Keratinocyte (primary cell): ENCODE data around the gene TLCD2. TPM values are rescaled to one million over a fixed set of nuclear protein-coding genes. Genes with fewer than 3 reads are reported as not detected.

Source experiments
- DNase-seq: peaks from one replicate; pipeline ENCODE4 v3.0.0-alpha.2; 2011; ENCODE audit warnings: low read depth, missing footprints, low spot score
- FAIRE-seq: peaks from 2 replicates; lab custom pipeline; 2011; peaks lifted over from hg19 to GRCh38; lab: Jason Lieb, UNC
- H2AFZ ChIP-seq: 2 replicates; pipeline ENCODE4 v1.6.0; 2012; ENCODE audit warnings: low read length, control low read depth, inconsistent platforms; ENCODE audit not compliant: control insufficient read depth
- H3K27ac ChIP-seq: 2 replicates; pipeline ENCODE4 v1.5.1; 2011; ENCODE audit warnings: low read length; ENCODE audit not compliant: control insufficient read depth, insufficient read depth
- H3K27me3 ChIP-seq: 3 replicates; pipeline ENCODE4 v1.6.0; 2011; ENCODE audit warnings: low read length; ENCODE audit not compliant: control insufficient read depth, insufficient read depth; ENCODE audit errors: extremely low read depth
- H3K36me3 ChIP-seq, 2 experiments: 2 replicates in 1 of 2; 3 replicates in 1 of 2; pipeline ENCODE4 v1.5.1; 2011; ENCODE audit warnings: low read length in 2 of 2, mild to moderate bottlenecking in 1 of 2; ENCODE audit not compliant: control insufficient read depth in 2 of 2, insufficient read depth in 2 of 2; ENCODE audit errors: extremely low read depth in 1 of 2
- H3K4me1 ChIP-seq: 3 replicates; pipeline ENCODE4 v1.5.1; 2011; ENCODE audit warnings: low read length; ENCODE audit not compliant: control insufficient read depth, insufficient read depth; ENCODE audit errors: extremely low read depth
- H3K4me2 ChIP-seq: 3 replicates; pipeline ENCODE4 v1.6.0; 2011; ENCODE audit warnings: low read depth, low read length; ENCODE audit not compliant: control insufficient read depth, insufficient read depth; ENCODE audit errors: extremely low read depth
- H3K4me3 ChIP-seq, 3 experiments: fragments of 200-600 bp in 1 of 3; sonication (generic) in 1 of 3; 2 replicates in 2 of 3; 3 replicates in 1 of 3; pipeline ENCODE4 v1.5.1; 2011 to 2016; ENCODE audit warnings: low read length in 3 of 3, mild to moderate bottlenecking in 3 of 3, control low read depth in 2 of 3, inconsistent platforms in 1 of 3, low read depth in 1 of 3, mixed read lengths in 1 of 3, mixed run types in 1 of 3, moderate library complexity in 1 of 3; ENCODE audit not compliant: control insufficient read depth in 2 of 3, insufficient read depth in 2 of 3; ENCODE audit errors: extremely low read depth in 1 of 3
- H3K79me2 ChIP-seq: 2 replicates; pipeline ENCODE4 v1.6.0; 2012; ENCODE audit warnings: low read length; ENCODE audit not compliant: control insufficient read depth, insufficient read depth
- H3K9ac ChIP-seq: 3 replicates; pipeline ENCODE4 v1.6.0; 2011; ENCODE audit warnings: low read length; ENCODE audit not compliant: control insufficient read depth, insufficient read depth; ENCODE audit errors: extremely low read depth
- H3K9me1 ChIP-seq: 3 replicates; pipeline ENCODE4 v1.6.0; 2011; ENCODE audit warnings: low read length; ENCODE audit not compliant: control insufficient read depth, insufficient read depth; ENCODE audit errors: extremely low read depth
- H3K9me3 ChIP-seq: 2 replicates; pipeline ENCODE4 v1.5.1; 2012; ENCODE audit warnings: low read depth, low read length; ENCODE audit not compliant: control insufficient read depth
- H4K20me1 ChIP-seq: 3 replicates; pipeline ENCODE4 v1.6.0; 2011; ENCODE audit warnings: low read length; ENCODE audit not compliant: control insufficient read depth, insufficient read depth; ENCODE audit errors: extremely low read depth
- CTCF ChIP-seq, 3 experiments: IDR thresholded peaks in 1 of 3; conservative IDR thresholded peaks in 1 of 3; optimal IDR thresholded peaks in 1 of 3; 2 replicates in 2 of 3; 3 replicates in 1 of 3; pipeline versions ENCODE3 to v1.5.1; 2011; ENCODE audit warnings: low read length in 3 of 3, mild to moderate bottlenecking in 3 of 3, moderate library complexity in 2 of 3, control low read depth in 1 of 3, inconsistent platforms in 1 of 3; ENCODE audit not compliant: insufficient read depth in 2 of 3; ENCODE audit errors: extremely low read depth in 1 of 3
- EZH2 ChIP-seq: IDR thresholded peaks from one replicate; pipeline ENCODE4 v1.6.1; 2012; ENCODE audit warnings: inconsistent platforms, mild to moderate bottlenecking, low read length, moderate library complexity
- dilution Hi-C: fragments of 300-500 bp; cut with MboI; formaldehyde crosslinking; loops from one replicate; pipeline ENCODE4 v1.7.0; 2020; ENCODE audit warnings: low sequenced_read_pairs; ENCODE audit not compliant: extremely low pct_ligation_motif_present
- polyA plus RNA-seq, 5 experiments: library from polyadenylated mRNA; depleted of rRNA in 3 of 5; stranded (reverse) in 3 of 5; stranded (forward) in 1 of 5; unstranded in 1 of 5; fragments of >200 nt; gene quantifications; 1 replicate in 1 of 5; 2 replicates in 3 of 5; 3 replicates in 1 of 5; pipeline versions ENCODE4 v1.2.1 to v1.2.3, GENCODE V29; 2011 to 2012; ENCODE audit warnings: missing spikeins in 2 of 5, low read depth in 1 of 5, low replicate concordance in 1 of 5

TLCD2 gene
- polyA plus RNA-seq, 1 donor (not counting 4 experiments of a cell fraction or from before 2014, with no cell fraction given): 0.75 TPM

GRCh38 chr17:1737531-1738291 lies 27.5 kb upstream of the TLCD2 start:
- Histone ChIP-seq H3K9me1 (no peaks in the 10 kb centered on the region), H3K27ac (no peak overlapping the region), H3K9ac (no peak overlapping the region), H3K27me3 (no peaks in the 10 kb centered on the region), H4K20me1 (no peaks in the 10 kb centered on the region), H3K4me3 (no peak overlapping the region), H2AFZ (no peak overlapping the region), H3K4me1 (peaks cover 7% of the 10 kb centered on the region), H3K9me3 (no peaks in the 10 kb centered on the region), H3K79me2 (no peaks in the 10 kb centered on the region), H3K4me2 (no peak overlapping the region), H3K36me3 (peaks cover 2 to 15% of the 10 kb centered on the region in 2 experiments)
- dilution Hi-C loops: no loop called here
- no peak for TF ChIP-seq CTCF (optimal IDR thresholded peaks at IDR 0.05 in 1 of 3, IDR thresholded peaks at IDR 0.05 in 1 of 3, conservative IDR thresholded peaks at IDR 0.05 in 1 of 3; ENCODE audit: extremely low read depth in 1 of 3, insufficient read depth in 2 of 3, low read length in 3 of 3)
- no peak for TF ChIP-seq EZH2
- FAIRE-seq: no peak
- no peak for DNase-seq

- Histone ChIP-seq H2AFZ (no peak overlapping the region), H3K27me3 (no peaks in the 10 kb centered on the region), H3K4me2 (no peak overlapping the region), H3K9ac (no peak overlapping the region), H3K79me2 (no peaks in the 10 kb centered on the region), H3K36me3 (peaks cover 2 to 16% of the 10 kb centered on the region in 2 experiments), H4K20me1 (no peaks in the 10 kb centered on the region), H3K9me1 (no peaks in the 10 kb centered on the region), H3K27ac (no peak overlapping the region), H3K4me1 (peaks cover 7% of the 10 kb centered on the region), H3K4me3 (no peak overlapping the region), H3K9me3 (no peaks in the 10 kb centered on the region)
- dilution Hi-C loops: no loop called here
- DNase-seq (no peak), FAIRE-seq (no peak)
- TF ChIP-seq EZH2 (no peak), CTCF (optimal IDR thresholded peaks at IDR 0.05 in 1 of 3, IDR thresholded peaks at IDR 0.05 in 1 of 3, conservative IDR thresholded peaks at IDR 0.05 in 1 of 3; ENCODE audit: extremely low read depth in 1 of 3, insufficient read depth in 2 of 3, low read length in 3 of 3) (no peak)
These were observed 26.4 kb upstream of the TLCD2 start for GRCh38 chr17:1736348-1737281.
